WI38 (cell line): ENCODE measurements around the gene CIPC.

Experiments
- H3K4me3 ChIP-seq: 2 replicates; pipeline ENCODE4 v1.5.1; 2011; ENCODE audit warnings: low read depth, mild to moderate bottlenecking, control low read depth, low read length
- CTCF ChIP-seq: IDR thresholded peaks from 2 replicates; pipeline ENCODE4 v1.5.1; 2012; ENCODE audit warnings: low read depth, mild to moderate bottlenecking, control low read depth, low read length

Gene CIPC

GRCh38 chr14:77126461-77126990 lies 28.5 kb downstream of the CIPC start:
- no peak for TF ChIP-seq CTCF

DNA sequence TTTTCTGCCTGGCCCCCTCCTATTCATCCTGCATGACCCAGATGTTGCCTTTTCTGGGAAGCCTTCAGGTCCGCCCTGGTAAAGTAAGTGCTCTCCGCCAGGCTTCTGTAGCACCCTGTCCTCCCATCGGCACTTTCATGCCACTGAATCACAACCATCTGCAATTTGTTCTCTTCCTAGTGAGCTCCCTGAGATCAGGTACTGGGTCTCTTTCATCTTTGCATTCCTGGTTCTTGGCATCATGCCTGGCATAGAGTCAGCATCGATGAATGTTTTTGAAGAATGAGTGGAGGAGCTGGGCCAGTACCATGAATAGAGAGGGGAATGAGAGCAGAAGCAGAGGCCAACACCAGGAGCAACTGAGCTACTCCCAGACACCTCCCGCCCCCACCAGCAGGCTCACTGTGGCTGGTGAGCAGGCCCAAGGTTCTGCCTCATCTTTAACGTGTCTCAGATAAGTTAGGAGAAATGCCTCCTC lies 30.4 kb downstream of the CIPC start:
- H3K4me3 ChIP-seq = no peak overlapping the region
- TF ChIP-seq CTCF = no peak

More at GRCh38 chr14:77126461-77126990, 28.5 kb downstream of the CIPC start:
- no peak overlapping the region for H3K4me3 ChIP-seq

DNA sequence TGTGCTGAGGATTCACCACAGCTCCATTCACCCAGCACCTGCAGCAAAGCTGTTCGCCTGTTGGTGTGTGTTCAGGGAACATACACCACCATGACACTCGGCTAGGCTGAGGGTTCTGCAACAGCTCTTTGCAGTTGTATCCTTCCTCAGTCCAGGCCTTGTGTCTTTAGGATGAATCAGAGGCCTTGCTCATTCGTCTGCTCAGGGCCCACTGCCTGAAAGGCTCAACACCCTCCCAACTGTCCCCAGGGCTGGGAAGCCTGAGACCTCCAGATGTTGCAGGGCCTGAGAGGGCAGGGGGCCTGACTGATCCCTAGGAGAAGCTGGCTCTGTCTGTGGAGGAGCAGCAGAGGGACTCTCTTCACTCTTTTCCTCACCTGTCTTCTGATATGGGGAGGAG lies 32.3 kb downstream of the CIPC start:
- TF ChIP-seq CTCF = no peak
- no peak overlapping the region for H3K4me3 ChIP-seq

- H3K4me3 ChIP-seq = no peak overlapping the region
- TF ChIP-seq CTCF = no peak
Observed at GRCh38 chr14:77131206-77131605, 33.1 kb downstream of the CIPC start.

DNA sequence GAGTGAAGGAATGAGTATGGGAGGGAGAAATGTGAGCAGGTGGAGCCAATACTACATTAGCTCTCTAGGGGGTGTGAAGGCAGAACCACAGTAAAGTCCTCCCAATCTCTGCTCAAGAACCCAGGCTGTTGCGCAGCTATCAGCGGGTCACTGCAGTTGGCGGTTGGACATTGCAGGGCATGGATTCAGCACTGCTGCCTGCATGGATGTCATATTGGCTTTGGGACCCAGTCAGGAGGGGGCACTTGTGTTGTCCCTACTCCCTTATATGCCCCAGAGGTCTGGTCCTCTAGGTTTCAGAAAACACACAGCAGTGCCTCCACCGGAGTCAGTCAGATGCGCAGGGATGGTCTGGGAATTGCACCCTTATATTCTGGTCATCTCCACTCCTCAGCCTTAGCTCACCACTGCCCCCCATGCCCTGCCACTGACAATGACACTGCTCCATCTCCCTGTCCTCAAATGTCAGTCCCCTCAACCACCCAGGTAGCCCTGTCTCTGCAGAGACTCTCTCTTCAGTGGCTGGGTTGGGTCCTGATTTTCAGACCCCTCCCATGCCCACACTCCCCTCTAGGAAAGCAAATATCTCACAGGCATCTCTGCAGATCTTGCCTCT lies 33.9 kb downstream of the CIPC start:
- TF ChIP-seq CTCF = no peak
- H3K4me3 ChIP-seq = no peak overlapping the region

- no peak overlapping the region for H3K4me3 ChIP-seq
- TF ChIP-seq CTCF = no peak
Observed at GRCh38 chr14:77133720-77134338, 35.8 kb downstream of the CIPC start.

GRCh38 chr14:77139022-77139421 lies 41.0 kb downstream of the CIPC start:
- TF ChIP-seq CTCF = no peak
- H3K4me3 ChIP-seq = no peak overlapping the region
